ENCODE results near the gene AGBL5.

AGBL5 gene

DNA sequence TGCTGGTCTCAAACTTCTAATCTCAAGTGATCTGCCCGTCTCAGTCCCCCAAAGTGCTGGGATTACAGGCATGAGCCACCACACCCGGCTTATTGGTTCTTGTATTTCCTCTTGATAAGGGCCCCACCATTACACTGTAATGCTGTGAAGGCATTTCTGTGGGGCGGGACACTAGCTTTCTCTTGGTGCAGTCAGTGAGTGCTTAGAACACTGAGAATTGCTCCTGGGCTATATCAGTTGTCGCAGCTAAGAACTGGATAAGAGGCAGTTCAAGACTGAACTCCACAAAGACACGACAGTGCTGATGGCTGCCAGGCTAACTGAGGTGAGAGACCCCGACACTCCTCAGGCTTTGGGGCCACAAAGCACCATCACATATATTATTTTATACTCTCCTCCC, 37.2 kb downstream of the AGBL5 start:
- Histone ChIP-seq H3K4me3 (ENCODE audit: low read depth in 1 of 2, low read length in 1 of 2) (no peak overlapping the region), H3K27me3 (no peaks in the 10 kb centered on the region), H3K9me3 (no peaks in the 10 kb centered on the region), H3K4me1 (ENCODE audit: control insufficient read depth in 1 of 2, insufficient read depth in 1 of 2, low read depth in 1 of 2, low read length in 1 of 2) (peaks cover 21 to 23% of the 10 kb centered on the region in 2 experiments), H3K27ac (no peak overlapping the region), H3K36me3 (no peaks in the 10 kb centered on the region)
- TF ChIP-seq, protein P1, sequence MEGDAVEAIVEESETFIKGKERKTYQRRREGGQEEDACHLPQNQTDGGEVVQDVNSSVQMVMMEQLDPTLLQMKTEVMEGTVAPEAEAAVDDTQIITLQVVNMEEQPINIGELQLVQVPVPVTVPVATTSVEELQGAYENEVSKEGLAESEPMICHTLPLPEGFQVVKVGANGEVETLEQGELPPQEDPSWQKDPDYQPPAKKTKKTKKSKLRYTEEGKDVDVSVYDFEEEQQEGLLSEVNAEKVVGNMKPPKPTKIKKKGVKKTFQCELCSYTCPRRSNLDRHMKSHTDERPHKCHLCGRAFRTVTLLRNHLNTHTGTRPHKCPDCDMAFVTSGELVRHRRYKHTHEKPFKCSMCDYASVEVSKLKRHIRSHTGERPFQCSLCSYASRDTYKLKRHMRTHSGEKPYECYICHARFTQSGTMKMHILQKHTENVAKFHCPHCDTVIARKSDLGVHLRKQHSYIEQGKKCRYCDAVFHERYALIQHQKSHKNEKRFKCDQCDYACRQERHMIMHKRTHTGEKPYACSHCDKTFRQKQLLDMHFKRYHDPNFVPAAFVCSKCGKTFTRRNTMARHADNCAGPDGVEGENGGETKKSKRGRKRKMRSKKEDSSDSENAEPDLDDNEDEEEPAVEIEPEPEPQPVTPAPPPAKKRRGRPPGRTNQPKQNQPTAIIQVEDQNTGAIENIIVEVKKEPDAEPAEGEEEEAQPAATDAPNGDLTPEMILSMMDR (IDR thresholded peaks at IDR 0.05), result no peak

DNA sequence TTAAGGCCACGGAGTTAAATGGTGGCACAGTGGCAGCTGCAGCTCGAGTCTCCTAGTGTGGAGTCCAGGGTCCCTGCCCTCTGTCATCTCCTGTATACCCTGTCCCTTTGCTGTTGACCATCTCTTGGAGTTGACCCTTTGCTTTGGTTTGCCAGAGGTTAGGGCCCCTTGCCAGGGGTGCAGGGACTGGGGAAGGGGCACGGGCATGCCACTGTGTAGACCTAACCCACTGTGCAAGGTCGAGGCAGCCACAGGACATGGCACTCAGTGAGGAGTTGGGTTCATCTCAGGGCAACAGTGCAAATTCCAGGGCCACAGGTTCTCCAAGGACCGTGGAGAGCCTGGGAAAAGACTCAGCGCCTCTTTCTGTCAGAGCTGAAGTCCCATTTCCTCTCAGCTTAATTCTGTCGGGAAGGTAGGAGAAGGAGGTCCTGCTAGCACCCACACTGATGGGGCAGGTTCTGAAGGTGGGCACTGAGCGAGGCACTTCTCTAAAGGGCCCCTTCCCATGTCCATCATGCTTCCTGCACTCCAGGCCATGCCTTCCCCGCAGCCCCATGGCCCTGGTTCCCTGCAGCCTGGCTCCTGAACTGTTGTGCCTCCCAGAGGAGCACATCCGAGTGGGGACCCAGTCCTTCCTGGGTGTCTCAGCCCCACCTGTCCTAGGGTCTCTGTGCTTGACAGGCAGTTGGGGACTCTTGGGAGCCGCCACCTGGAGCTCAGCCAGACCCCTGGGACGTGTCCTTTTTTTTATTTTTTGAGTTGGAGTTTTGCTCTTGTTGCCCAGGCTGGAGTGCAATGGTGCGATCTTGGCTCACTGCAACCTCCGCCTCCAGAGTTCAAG, 37.9 kb downstream of the AGBL5 start:
- H3K27me3 ChIP-seq, result no peaks in the 10 kb centered on the region
- peaks cover 21 to 23% of the 10 kb centered on the region in 2 experiments for H3K4me1 ChIP-seq (ENCODE audit: control insufficient read depth in 1 of 2, insufficient read depth in 1 of 2, low read depth in 1 of 2, low read length in 1 of 2)
- TF ChIP-seq, protein P1 (IDR thresholded peaks at IDR 0.05), result no peak
- no peak overlapping the region for H3K27ac ChIP-seq
- H3K9me3 ChIP-seq, result no peaks in the 10 kb centered on the region
- H3K4me3 ChIP-seq (ENCODE audit: low read depth in 1 of 2, low read length in 1 of 2), result no peak overlapping the region
- no peaks in the 10 kb centered on the region for H3K36me3 ChIP-seq

DNA sequence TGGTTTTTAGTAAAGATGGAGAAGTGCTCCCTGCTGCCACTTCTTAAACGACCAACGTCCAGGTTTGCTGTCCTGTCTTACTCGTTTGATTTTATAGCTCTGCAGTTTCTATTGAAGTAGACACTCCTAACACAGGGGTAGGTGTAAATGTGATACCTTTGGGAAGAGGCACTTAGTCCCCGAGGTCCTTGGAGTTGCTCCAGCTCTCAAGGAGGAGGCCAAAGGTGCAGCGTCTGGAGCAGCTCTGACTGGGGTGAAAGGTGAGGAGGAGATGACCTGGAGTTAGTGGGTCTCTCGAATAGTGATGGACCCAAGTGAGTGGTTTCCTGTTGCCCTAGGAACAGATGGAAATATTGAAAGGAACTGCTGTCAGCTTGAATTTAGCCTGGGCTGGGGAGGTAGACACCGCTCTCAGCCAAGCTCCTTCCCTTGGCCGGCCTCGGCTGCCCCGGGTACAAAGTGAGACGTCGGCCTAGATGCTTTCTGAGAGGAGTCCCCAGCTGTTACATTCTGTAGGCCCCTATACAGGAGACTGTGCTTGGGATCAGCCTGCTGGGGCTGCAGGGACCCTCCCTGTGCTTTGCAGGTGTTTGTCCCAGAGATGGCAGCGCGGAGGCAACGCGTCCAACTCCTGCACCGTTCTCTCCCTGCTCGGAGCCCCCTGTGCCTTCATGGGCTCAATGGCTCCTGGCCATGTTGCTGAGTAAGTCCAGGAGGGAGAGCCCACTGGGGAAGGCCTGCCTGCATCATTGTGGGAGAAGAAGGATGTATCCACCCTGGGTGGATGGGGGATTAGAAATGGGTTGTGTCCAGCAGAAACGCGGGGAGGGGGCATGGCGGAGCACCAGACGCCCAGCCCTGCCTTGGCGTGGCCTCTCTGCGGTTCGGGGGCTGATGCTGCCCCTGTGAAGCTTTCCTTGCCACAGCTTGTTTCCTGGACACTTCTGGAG, 40.6 kb downstream of the AGBL5 start:
- H3K9me3 ChIP-seq, result no peaks in the 10 kb centered on the region
- TF ChIP-seq, protein P1 (IDR thresholded peaks at IDR 0.05), result no peak
- no peak overlapping the region for H3K27ac ChIP-seq

DNA sequence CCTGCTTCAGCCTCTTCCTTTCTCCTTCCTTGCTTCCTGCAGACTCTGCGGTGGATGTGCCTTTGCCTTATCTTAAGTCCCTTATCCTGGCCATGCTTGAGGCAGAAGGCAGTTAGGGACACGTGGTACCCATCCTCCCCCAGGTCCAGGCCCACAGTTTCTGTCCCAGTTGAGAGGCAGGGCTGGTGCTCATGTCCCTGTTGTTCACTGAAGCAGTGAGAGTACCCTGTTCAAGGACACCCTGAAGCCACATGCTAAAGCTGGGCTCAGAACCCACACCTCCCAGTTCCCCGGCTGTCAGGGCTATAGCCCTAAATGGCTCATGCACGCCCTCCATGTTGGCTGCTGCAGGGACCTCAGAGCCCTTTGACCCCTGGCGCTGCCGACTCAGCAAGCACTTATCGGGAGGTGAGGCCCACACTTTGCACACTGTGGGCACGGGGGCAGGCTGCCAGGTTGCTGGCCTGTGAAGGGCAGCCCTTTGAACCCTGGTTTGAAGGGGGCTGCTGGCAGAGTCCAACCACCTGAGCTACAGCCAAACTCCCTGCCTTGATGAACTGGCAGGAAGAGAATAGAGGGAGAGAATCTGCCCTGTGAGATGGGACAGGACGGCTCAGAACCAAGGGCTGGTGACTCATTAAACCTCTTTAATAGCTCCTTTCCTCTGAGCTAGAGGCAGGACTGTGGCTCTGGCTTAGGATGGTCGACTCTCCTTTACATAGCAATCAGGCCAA, 41.4 kb downstream of the AGBL5 start:
- TF ChIP-seq, protein P1 (IDR thresholded peaks at IDR 0.05), result no peak
- Histone ChIP-seq H3K4me3 (ENCODE audit: low read depth in 1 of 2, low read length in 1 of 2) (no peak overlapping the region), H3K27ac (no peak overlapping the region), H3K27me3 (no peaks in the 10 kb centered on the region), H3K9me3 (no peaks in the 10 kb centered on the region), H3K4me1 (ENCODE audit: control insufficient read depth in 1 of 2, insufficient read depth in 1 of 2, low read depth in 1 of 2, low read length in 1 of 2) (peaks cover 11 to 12% of the 10 kb centered on the region in 2 experiments), H3K36me3 (no peaks in the 10 kb centered on the region)

More for the DNA sequence above, 40.6 kb downstream of the AGBL5 start:
- Histone ChIP-seq H3K4me3 (ENCODE audit: low read depth in 1 of 2, low read length in 1 of 2) (no peak overlapping the region), H3K27me3 (no peaks in the 10 kb centered on the region), H3K36me3 (no peaks in the 10 kb centered on the region), H3K4me1 (ENCODE audit: control insufficient read depth in 1 of 2, insufficient read depth in 1 of 2, low read depth in 1 of 2, low read length in 1 of 2) (peaks cover 15 to 16% of the 10 kb centered on the region in 2 experiments)
